T-helper 1 cell treated with Interleukin-12 subunit alpha and Interleukin-12 subunit beta and Interleukin-4 antibody, amounts not matched to agents 30 ng/mL and 1 ng/mL, for 36 hours (primary cell): ENCODE results near the gene DLG2. TPM values are rescaled to one million over a fixed set of nuclear protein-coding genes. Genes with fewer than 3 reads are reported as not detected.
"Not testable (repeated sequence)": the region's sequence is repeated elsewhere in the genome, so short reads cannot be mapped to it uniquely, and the experiment has no call there.

Source experiments
- intact Hi-C: fragments of 100-400 bp; cut with micrococcal nuclease; formaldehyde crosslinking; loops from one replicate; pipeline ENCODE4 v1.15.1; 2024
- total RNA-seq: library from RNA; stranded (reverse); gene quantifications from 2 replicates; pipeline ENCODE4 v1.2.3, GENCODE V29; 2022

DLG2 gene
- total RNA-seq, 1 donor from 2014 or later, result 0.88 TPM

- intact Hi-C loops, result no loop called here
These were observed 279.9 kb downstream of the DLG2 start for GRCh38 chr11:85347291-85347690.

GRCh38 chr11:85346484-85346883 is 280.7 kb downstream of the DLG2 start:
- intact Hi-C loops, result no loop called here

- intact Hi-C loops, result not testable (repeated sequence)
These were observed 286.3 kb downstream of the DLG2 start for GRCh38 chr11:85340846-85341245.

GRCh38 chr11:85318573-85318972 is 308.6 kb downstream of the DLG2 start:
- intact Hi-C loops, result no loop called here

GRCh38 chr11:85316967-85317366 is 310.2 kb downstream of the DLG2 start:
- intact Hi-C loops, result no loop called here

GRCh38 chr11:85313741-85314140 is 313.4 kb downstream of the DLG2 start:
- intact Hi-C loops, result no loop called here

- intact Hi-C loops, result no loop called here
These were observed 316.7 kb downstream of the DLG2 start for GRCh38 chr11:85310479-85310878.

GRCh38 chr11:85307366-85307765 is 319.8 kb downstream of the DLG2 start:
- intact Hi-C loops, result no loop called here

- intact Hi-C loops, result no loop called here
These were observed 325.1 kb downstream of the DLG2 start for GRCh38 chr11:85301895-85302678.

GRCh38 chr11:85299258-85299942 is 327.7 kb downstream of the DLG2 start:
- intact Hi-C loops, result no loop called here

GRCh38 chr11:85295694-85296271 is 331.4 kb downstream of the DLG2 start:
- intact Hi-C loops, result no loop called here

- intact Hi-C loops, result no loop called here
These were observed 345.6 kb downstream of the DLG2 start for GRCh38 chr11:85281550-85281949.

GRCh38 chr11:85279267-85279666 is 347.9 kb downstream of the DLG2 start:
- intact Hi-C loops, result no loop called here

- intact Hi-C loops, result no loop called here
These were observed 349.5 kb downstream of the DLG2 start for GRCh38 chr11:85277693-85278092.

GRCh38 chr11:85276332-85276731 is 350.8 kb downstream of the DLG2 start:
- intact Hi-C loops, result no loop called here

GRCh38 chr11:85270315-85270714 is 356.8 kb downstream of the DLG2 start:
- intact Hi-C loops, result not testable (repeated sequence)

GRCh38 chr11:85269109-85269508 is 358.0 kb downstream of the DLG2 start:
- intact Hi-C loops, result no loop called here

GRCh38 chr11:85266646-85267045 is 360.5 kb downstream of the DLG2 start:
- intact Hi-C loops, result no loop called here

- intact Hi-C loops, result no loop called here
These were observed 363.8 kb downstream of the DLG2 start for GRCh38 chr11:85263328-85263727.

GRCh38 chr11:85257837-85258236 is 369.3 kb downstream of the DLG2 start:
- intact Hi-C loops, result no loop called here

- intact Hi-C loops, result no loop called here
These were observed 370.7 kb downstream of the DLG2 start for GRCh38 chr11:85256433-85256832.

GRCh38 chr11:85249482-85249881 is 377.7 kb downstream of the DLG2 start:
- intact Hi-C loops, result no loop called here
